Upper lobe of left lung (tissue), 6 donors: ENCODE results near the gene ACTR2. TPM values are rescaled to one million over a fixed set of nuclear protein-coding genes. Genes with fewer than 3 reads are reported as not detected.
A peak's percentile ranks its signal among the peaks of the same experiment; 100 is the strongest.

ENCODE experiments used
- ATAC-seq, 2 donors: fragments of 200-7000 bp; cut with Tn5 transposase; one replicate each; pipeline ENCODE4 v1.9.1; 2022; ENCODE audit warnings: mild to moderate bottlenecking in 2 of 2, moderate library complexity in 2 of 2; ENCODE audit not compliant: low FRiP score in 2 of 2
- DNase-seq, 2 donors: peaks; one replicate each; pipeline ENCODE4 v3.0.0-alpha.2; 2019 to 2020
- H3K27ac ChIP-seq, 4 donors: fragments of 200-600 bp; sonication (generic); one replicate each; pipeline ENCODE4 v1.5.1; 2016 to 2019
- H3K27me3 ChIP-seq, 4 donors: fragments of 200-600 bp; sonication (generic); one replicate each; pipeline ENCODE4 v1.5.1; 2017 to 2019
- H3K36me3 ChIP-seq, 4 donors: fragments of 200-600 bp; sonication (generic); one replicate each; pipeline ENCODE4 v1.5.1; 2016 to 2019
- H3K4me1 ChIP-seq, 4 donors: fragments of 200-600 bp; sonication (generic); one replicate each; pipeline ENCODE4 v1.5.1; 2018 to 2019
- H3K4me3 ChIP-seq, 4 donors: fragments of 200-600 bp; sonication (generic); one replicate each; pipeline ENCODE4 v1.5.1; 2017 to 2019; ENCODE audit warnings: mild to moderate bottlenecking in 2 of 4, moderate library complexity in 1 of 4
- H3K9me3 ChIP-seq, 4 donors: fragments of 200-600 bp; sonication (generic); one replicate each; pipeline ENCODE4 v1.5.1; 2018 to 2019
- CTCF ChIP-seq, 6 experiments: fragments of 450-650 bp in 4 of 6; fragments of 200-600 bp in 2 of 6; sonication (generic) in 2 of 6; IDR thresholded peaks; one replicate each; pipeline ENCODE4 v1.5.1; 2016 to 2019; ENCODE audit warnings: antibody characterized with exemption in 6 of 6
- EP300 ChIP-seq, 4 donors: sonication (generic); formaldehyde crosslinking; IDR thresholded peaks; one replicate each; pipeline ENCODE4 v1.5.1; 2017; ENCODE audit warnings: antibody characterized with exemption in 4 of 4, control low read depth in 2 of 4
- POLR2A ChIP-seq, 4 donors: fragments of 450-650 bp; IDR thresholded peaks; one replicate each; pipeline ENCODE4 v1.5.1; 2016 to 2017; ENCODE audit warnings: antibody characterized with exemption in 4 of 4, mild to moderate bottlenecking in 2 of 4
- POLR2AphosphoS5 ChIP-seq, 2 donors: sonication (generic); formaldehyde crosslinking; IDR thresholded peaks; one replicate each; pipeline ENCODE4 v1.5.1; 2017; ENCODE audit warnings: antibody characterized with exemption in 2 of 2
- WGBS, 2 donors: methylation state at CpG; one replicate each; pipeline ENCODE4 v1.1.5; 2017 to 2018; 5-methylcytosine and 5-hydroxymethylcytosine counted together
- total RNA-seq, 6 donors: library from RNA; depleted of rRNA in 4 of 6; stranded (reverse); fragments of >200 nt in 4 of 6; gene quantifications; one replicate each; pipeline versions ENCODE4 v1.1.0 to v1.2.1, GENCODE V29; 2016 to 2021
- donor health status: DM: no; HTN: no; CAD: no; lungs with moderate emphysema.
- donor health status: DM: no; HTN: yes; CAD: no; lungs with severe emphysema.

ACTR2 gene
- total RNA-seq, 6 donors from 2014 or later = 39.6 to 266 (median 114) TPM

DNA sequence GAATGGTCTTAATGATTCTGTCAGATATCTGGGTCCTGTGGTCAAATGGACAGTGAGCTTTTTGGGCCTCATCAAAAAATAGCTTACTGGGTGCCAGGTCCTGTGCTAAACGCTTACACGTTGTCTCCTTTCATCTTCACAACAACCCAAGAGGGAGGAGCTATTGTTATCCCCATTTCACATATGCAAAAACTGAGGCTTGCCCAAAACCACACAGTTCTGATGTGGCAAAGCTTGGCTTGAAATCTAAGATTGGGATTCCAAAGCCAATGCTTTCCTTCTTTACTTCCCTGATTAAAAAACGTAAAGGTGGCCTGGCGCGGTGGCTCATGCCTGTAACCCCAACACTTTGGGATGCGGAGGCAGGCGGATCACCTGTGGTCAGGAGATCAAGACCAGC, 69.3 kb downstream of the ACTR2 start:
- Histone ChIP-seq H3K4me1 (peaks cover 26 to 34% (median 30%) of the 10 kb centered on the region in 4 donors), H3K36me3 (no peaks in the 10 kb centered on the region), H3K27me3 (no peaks in the 10 kb centered on the region), H3K9me3 (no peaks in the 10 kb centered on the region), H3K27ac (no peak overlapping the region), H3K4me3 (no peak overlapping the region)
- no peak for ATAC-seq
- DNase-seq = no peak
- no peak for TF ChIP-seq POLR2AphosphoS5 (IDR thresholded peaks at IDR 0.05)
- no peak for TF ChIP-seq POLR2A (IDR thresholded peaks at IDR 0.05)
- no peak for TF ChIP-seq CTCF (IDR thresholded peaks at IDR 0.05)
- no peak for TF ChIP-seq EP300 (IDR thresholded peaks at IDR 0.05)
- 91 to 97% methylated on average over 7 of the region's 7 CpGs for WGBS, 2 donors

DNA sequence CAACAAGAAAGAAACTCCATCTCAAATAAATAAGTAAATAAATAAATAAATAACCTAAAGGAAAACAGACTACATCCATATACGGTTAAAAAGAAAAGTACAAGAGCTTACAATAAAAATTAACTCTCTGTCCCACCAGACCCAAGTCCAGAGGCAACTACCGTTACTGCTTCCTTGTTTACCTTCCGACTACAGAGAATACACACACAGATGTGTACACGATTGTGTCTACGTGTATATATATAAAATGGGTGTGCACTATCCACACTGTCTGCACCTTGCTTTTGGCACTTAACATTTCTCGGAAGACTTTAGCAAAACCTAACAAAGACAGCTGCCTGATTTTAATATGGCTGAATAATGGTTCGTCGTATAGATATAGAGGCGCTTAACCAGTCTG, 69.9 kb downstream of the ACTR2 start:
- Histone ChIP-seq H3K4me3 (no peak overlapping the region), H3K27me3 (no peaks in the 10 kb centered on the region), H3K27ac (no peak overlapping the region), H3K4me1 (peaks cover 32 to 35% (median 34%) of the 10 kb centered on the region in 4 donors), H3K36me3 (no peaks in the 10 kb centered on the region), H3K9me3 (no peaks in the 10 kb centered on the region)
- DNase-seq = no peak
- TF ChIP-seq EP300 (IDR thresholded peaks at IDR 0.05) (no peak), POLR2A (IDR thresholded peaks at IDR 0.05) (no peak), POLR2AphosphoS5 (IDR thresholded peaks at IDR 0.05) (no peak), CTCF (IDR thresholded peaks at IDR 0.05) (no peak)
- WGBS, 2 donors = 94 to 96% methylated on average over 9 of the region's 9 CpGs
- ATAC-seq = no peak

- H3K27ac ChIP-seq = no peak overlapping the region
- H3K36me3 ChIP-seq = no peaks in the 10 kb centered on the region
- H3K4me3 ChIP-seq = no peak overlapping the region
- DNase-seq (no peak), ATAC-seq (no peak)
- no peaks in the 10 kb centered on the region for H3K27me3 ChIP-seq
- H3K4me1 ChIP-seq = peaks cover 32 to 35% (median 33%) of the 10 kb centered on the region in 4 donors
- no peak for TF ChIP-seq CTCF (IDR thresholded peaks at IDR 0.05)
- TF ChIP-seq EP300 (IDR thresholded peaks at IDR 0.05) = no peak
- TF ChIP-seq POLR2A (IDR thresholded peaks at IDR 0.05) = no peak
- no peak for TF ChIP-seq POLR2AphosphoS5 (IDR thresholded peaks at IDR 0.05)
- 91 to 93% methylated on average over 4 to 5 of the region's 5 CpGs for WGBS, 2 donors
- no peaks in the 10 kb centered on the region for H3K9me3 ChIP-seq
Observed at GRCh38 chr2:65298089-65298488, 70.5 kb downstream of the ACTR2 start.

- WGBS, 2 donors = 65 to 76% methylated on average over 5 to 7 of the region's 7 CpGs
- no peaks in the 10 kb centered on the region for H3K9me3 ChIP-seq
- H3K27me3 ChIP-seq = no peaks in the 10 kb centered on the region
- no peak for TF ChIP-seq POLR2AphosphoS5 (IDR thresholded peaks at IDR 0.05)
- TF ChIP-seq POLR2A (IDR thresholded peaks at IDR 0.05) = no peak
- no peak for TF ChIP-seq CTCF (IDR thresholded peaks at IDR 0.05)
- TF ChIP-seq EP300 (IDR thresholded peaks at IDR 0.05) = no peak
- peaks cover 32 to 35% (median 33%) of the 10 kb centered on the region in 4 donors for H3K4me1 ChIP-seq
- DNase-seq = no peak
- no peak overlapping the region for H3K4me3 ChIP-seq
- H3K36me3 ChIP-seq = no peaks in the 10 kb centered on the region
- ATAC-seq = no peak
- peak overlapping the region in 1 of 4 donors; percentile 69 for H3K27ac ChIP-seq
Observed at GRCh38 chr2:65299246-65299645, 71.6 kb downstream of the ACTR2 start.

GRCh38 chr2:65300134-65300760, 72.6 kb downstream of the ACTR2 start:
- Histone ChIP-seq H3K27me3 (no peaks in the 10 kb centered on the region), H3K36me3 (no peaks in the 10 kb centered on the region), H3K4me1 (peaks cover 32 to 35% (median 33%) of the 10 kb centered on the region in 4 donors), H3K9me3 (no peaks in the 10 kb centered on the region), H3K4me3 (no peak overlapping the region), H3K27ac (peak overlapping the region; percentile 63 to 73 (median 70))
- ATAC-seq = peak; percentile 74 to 96
- TF ChIP-seq POLR2AphosphoS5 (IDR thresholded peaks at IDR 0.05) = peak; percentile 35 to 71
- TF ChIP-seq EP300 (IDR thresholded peaks at IDR 0.05) = peak in 2 of 4 donors; percentile 34 to 47
- TF ChIP-seq POLR2A (IDR thresholded peaks at IDR 0.05) = no peak
- TF ChIP-seq CTCF (IDR thresholded peaks at IDR 0.05) = no peak
- peak; percentile 45 to 84 for DNase-seq
- 49 to 74% methylated on average over 4 to 16 of the region's 16 CpGs for WGBS, 2 donors
